Measurements from ENCODE around the gene ZSCAN10.

Gene ZSCAN10

GRCh38 chr16:3049921-3050481, 49.1 kb downstream of the ZSCAN10 start:
- no peak for DNase-seq (ENCODE audit: low read depth in 2 of 3, low spot score in 2 of 3)

- no peak for DNase-seq (ENCODE audit: low read depth in 2 of 3, low spot score in 2 of 3)
These were observed 51.7 kb downstream of the ZSCAN10 start for GRCh38 chr16:3047387-3047720.

GRCh38 chr16:3046641-3047386, 52.3 kb downstream of the ZSCAN10 start:
- no peak for DNase-seq (ENCODE audit: low read depth in 2 of 3, low spot score in 2 of 3)

- DNase-seq (ENCODE audit: low read depth in 2 of 3, low spot score in 2 of 3), result no peak
These were observed 53.1 kb downstream of the ZSCAN10 start, which contains the start of gene MMP25 for GRCh38 chr16:3045758-3046640. Gene MMP25, plus strand, starts transcription at chr16:3046561. Its CDS starts 357 bp downstream, at chr16:3046918.

GRCh38 chr16:3044708-3045107, 54.4 kb downstream of the ZSCAN10 start:
- DNase-seq (ENCODE audit: low read depth in 2 of 3, low spot score in 2 of 3), result no peak

- no peak for DNase-seq (ENCODE audit: low read depth in 2 of 3, low spot score in 2 of 3)
These were observed 56.7 kb downstream of the ZSCAN10 start for GRCh38 chr16:3042376-3042775.

- DNase-seq (ENCODE audit: low read depth in 2 of 3, low spot score in 2 of 3), result no peak
These were observed 60.2 kb downstream of the ZSCAN10 start for GRCh38 chr16:3038896-3039295.
